GM10266 (cell line): ENCODE data around the gene GABRA5.

Experiments used
- DNase-seq: peaks from one replicate; pipeline ENCODE4 v3.0.0; 2012; ENCODE audit errors: extremely low spot score
- CTCF ChIP-seq: IDR thresholded peaks from 2 replicates; pipeline ENCODE4 v1.5.1; 2012; ENCODE audit warnings: mild to moderate bottlenecking, low read depth; ENCODE audit not compliant: control insufficient read depth, insufficient read depth; ENCODE audit errors: missing control alignments

GABRA5 gene

DNA sequence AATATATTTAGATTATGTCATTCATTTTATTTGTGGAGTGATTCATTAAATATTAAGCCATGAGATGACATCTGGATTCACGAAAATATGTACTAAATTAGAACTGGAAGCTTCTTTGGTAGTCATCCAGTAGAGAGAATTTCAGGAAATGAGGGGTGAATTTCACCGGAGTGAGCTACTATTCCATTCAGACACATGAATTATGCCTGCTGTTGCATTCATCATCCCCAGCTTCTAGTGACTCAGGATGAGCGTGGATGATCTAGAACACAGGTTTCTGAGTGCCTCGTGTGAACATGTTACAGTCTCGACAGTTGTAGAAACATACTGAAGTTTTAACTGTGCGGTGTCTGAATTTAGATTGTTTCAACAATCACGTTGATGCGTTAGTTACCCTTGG, 61.2 kb downstream of the GABRA5 start:
- DNase-seq: no peak
- TF ChIP-seq CTCF: no peak

- TF ChIP-seq CTCF: no peak
- DNase-seq: no peak
These were observed 62.7 kb downstream of the GABRA5 start for GRCh38 chr15:26929588-26929987.

GRCh38 chr15:26934848-26935247, 68.0 kb downstream of the GABRA5 start:
- no peak for TF ChIP-seq CTCF
- no peak for DNase-seq

DNA sequence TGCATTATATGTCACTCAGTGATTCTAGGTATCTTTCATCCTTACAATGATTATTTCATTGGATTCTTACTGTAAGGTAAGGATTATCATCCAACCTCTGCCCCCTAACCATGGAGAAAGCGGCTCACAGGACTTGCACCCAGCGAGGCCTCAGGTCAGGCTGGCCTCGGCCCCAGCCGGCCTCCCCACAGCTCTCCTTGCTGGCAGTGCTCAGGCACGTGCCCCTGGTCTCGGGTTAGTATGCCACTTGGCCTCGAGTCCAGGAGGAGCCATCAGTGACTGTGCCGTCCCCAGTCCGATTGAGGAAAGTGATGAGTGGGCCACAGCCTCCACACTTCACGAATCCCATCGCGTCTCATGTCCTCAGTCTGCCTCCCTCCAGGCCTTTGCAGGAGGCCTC, 68.5 kb downstream of the GABRA5 start:
- no peak for DNase-seq
- no peak for TF ChIP-seq CTCF

DNA sequence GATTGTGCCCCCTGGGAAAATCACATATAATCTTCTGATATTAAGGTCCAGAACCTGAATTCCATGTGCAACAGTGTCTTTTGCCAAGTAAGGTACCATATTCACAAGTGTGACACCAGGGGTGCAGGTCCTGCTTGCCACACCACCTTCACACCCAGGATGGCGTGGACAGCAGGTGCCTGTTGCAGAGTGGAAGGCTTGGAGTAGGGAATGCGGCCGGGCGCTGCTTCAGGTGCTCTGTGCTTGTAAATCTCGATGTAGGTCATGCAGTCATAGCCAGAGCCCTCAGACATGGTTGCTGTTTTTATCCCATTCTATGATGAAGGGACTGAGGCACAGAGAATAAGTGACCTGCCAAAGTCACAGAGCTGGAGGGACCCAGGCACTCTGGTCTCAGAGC, 69.6 kb downstream of the GABRA5 start:
- no peak for DNase-seq
- TF ChIP-seq CTCF: no peak

DNA sequence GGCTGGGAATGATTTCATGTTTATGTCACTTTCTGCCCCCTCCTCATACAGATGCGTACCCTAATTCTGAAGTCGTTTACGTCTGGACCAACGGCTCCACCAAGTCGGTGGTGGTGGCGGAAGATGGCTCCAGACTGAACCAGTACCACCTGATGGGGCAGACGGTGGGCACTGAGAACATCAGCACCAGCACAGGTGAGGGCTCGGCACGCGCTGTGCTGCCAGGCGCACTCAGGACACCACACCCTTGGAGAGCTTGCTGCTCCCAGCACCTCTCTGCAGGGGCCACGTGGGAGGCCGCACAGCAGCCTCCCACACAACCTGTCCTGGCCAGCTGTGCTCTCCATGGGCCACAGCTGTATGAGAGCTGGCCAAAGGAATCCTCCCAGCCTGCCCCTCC, 70.3 kb downstream of the GABRA5 start:
- DNase-seq: no peak
- TF ChIP-seq CTCF: no peak

DNA sequence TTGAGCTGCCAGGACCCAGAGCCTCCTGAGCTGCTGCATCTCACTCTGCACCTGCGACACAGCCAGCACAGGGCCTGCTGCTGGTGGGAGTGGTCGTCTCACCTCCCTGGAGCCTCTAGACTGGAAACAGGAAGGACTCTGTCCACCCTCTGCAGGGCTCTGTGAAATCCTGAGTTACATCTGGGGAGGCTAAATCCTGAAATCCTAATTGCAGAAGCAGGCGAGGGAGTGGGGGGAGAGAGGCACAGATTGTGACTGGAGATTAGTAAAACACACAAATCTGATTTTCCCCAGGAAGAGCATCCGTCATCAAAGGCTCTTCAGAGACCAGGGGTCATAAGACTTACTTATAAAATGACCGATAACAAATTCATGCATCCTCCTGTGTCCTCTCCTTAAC, 72.5 kb downstream of the GABRA5 start:
- no peak for DNase-seq
- no peak for TF ChIP-seq CTCF
